ENCODE data around the gene HAGH. TPM values are rescaled to one million over a fixed set of nuclear protein-coding genes. Genes with fewer than 3 reads are reported as not detected.

Gene HAGH
- polyA plus RNA-seq, 1 experiment, result 51.6 TPM

DNA sequence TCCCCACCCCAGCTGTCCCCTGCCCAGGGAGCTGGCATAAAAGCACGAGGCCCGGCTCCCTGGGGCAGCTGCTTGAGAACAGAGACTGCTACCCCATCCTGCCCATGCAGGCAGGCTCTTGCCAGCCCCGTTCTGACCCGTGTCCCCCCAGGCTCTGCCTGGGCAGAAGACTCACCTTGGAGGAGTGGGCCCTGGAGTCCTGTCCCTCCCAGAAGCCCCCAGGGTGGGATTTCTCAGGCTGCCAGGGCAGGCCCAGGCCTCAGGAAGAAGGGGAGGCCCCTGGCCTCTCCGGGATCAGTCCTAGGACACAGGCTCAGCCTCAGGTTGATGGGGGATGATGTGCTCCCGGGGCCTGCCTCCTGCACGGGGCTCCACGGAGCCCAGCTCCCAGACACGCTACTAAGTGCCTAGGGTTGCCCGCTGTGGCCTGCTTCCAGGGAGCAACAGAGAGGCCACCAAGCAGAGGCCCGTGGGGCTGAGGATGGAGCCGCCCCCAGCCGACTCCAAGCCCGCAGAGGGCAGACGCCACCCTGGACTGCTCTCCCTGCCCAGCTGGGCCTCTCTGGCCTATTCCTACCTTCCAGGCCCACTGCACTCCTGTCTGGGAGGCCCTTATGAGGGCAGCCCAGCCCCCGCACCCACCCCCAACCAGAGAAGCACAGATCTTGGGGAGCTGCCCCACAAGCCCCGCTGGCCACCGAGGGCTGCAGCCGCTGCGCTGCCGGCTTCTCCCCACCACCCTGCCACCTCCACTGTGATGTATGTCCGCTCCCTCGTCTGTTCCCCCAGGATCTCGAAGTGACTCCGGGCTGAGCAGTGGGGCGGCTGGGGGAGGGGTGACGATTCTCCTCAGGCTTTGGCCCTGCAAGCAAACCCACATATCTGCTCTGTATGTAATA, 57.0 kb downstream of the HAGH start:
- no peak overlapping the region for H3K4me3 ChIP-seq (ENCODE audit: low read depth, low read length)

DNA sequence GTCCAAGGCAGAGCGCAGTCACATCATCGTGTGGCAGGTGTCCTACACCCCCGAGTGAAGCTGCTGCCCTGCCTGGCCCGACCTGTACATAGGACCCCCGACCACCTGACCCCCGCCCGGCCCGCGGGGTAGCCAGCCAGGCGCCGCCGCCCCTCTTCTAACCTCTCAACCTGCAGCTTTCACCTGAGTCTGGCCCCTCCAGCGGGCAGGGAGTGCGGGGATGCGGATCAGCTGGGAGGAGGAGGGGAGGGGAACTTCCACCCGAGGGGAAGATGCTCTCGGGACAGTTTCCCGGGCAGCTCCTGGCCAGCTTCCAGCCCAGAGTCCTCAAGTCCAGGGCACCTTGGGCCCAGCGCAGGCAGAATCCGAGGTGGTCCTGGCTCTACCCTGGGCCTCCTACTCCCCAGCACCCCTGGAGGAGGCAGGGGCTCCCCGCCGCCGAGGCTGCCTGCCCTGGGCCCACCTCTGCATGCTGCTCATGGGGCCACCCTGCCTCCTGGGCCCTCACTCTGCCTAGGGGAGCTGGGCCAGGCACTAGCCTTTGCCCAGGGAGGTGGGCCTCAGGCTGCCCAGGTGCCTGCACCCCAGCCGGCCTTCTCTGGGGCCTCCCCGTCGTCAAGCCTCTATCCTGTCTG, 57.7 kb downstream of the HAGH start:
- POLR2A ChIA-PET, result no interaction called here
- CTCF ChIA-PET, result interaction anchor here (0.7 to 1.8 kb wide), 4 partner anchors 44 to 161 kb away, joined by 3 to 4 read pairs (median 4); partner anchors contain the start of gene MAPK8IP3
- TF ChIP-seq, protein P1, sequence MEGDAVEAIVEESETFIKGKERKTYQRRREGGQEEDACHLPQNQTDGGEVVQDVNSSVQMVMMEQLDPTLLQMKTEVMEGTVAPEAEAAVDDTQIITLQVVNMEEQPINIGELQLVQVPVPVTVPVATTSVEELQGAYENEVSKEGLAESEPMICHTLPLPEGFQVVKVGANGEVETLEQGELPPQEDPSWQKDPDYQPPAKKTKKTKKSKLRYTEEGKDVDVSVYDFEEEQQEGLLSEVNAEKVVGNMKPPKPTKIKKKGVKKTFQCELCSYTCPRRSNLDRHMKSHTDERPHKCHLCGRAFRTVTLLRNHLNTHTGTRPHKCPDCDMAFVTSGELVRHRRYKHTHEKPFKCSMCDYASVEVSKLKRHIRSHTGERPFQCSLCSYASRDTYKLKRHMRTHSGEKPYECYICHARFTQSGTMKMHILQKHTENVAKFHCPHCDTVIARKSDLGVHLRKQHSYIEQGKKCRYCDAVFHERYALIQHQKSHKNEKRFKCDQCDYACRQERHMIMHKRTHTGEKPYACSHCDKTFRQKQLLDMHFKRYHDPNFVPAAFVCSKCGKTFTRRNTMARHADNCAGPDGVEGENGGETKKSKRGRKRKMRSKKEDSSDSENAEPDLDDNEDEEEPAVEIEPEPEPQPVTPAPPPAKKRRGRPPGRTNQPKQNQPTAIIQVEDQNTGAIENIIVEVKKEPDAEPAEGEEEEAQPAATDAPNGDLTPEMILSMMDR (IDR thresholded peaks at IDR 0.05; ENCODE audit: insufficient read depth, low read depth, low read length), result no peak
- H3K27me3 ChIP-seq (ENCODE audit: control insufficient read depth, insufficient read depth, low read length), result no peaks in the 10 kb centered on the region
- H3K4me3 ChIP-seq (ENCODE audit: low read depth, low read length), result no peak overlapping the region
- peaks cover 38% of the 10 kb centered on the region for H3K36me3 ChIP-seq (ENCODE audit: control insufficient read depth, insufficient read depth, low read length)
- DNase-seq (ENCODE audit: low read depth), result no peak

More for the DNA sequence above, 57.0 kb downstream of the HAGH start:
- Histone ChIP-seq H3K27me3 (ENCODE audit: control insufficient read depth, insufficient read depth, low read length) (no peaks in the 10 kb centered on the region), H3K36me3 (ENCODE audit: control insufficient read depth, insufficient read depth, low read length) (peaks cover 35% of the 10 kb centered on the region)
- TF ChIP-seq, protein P1 (IDR thresholded peaks at IDR 0.05; ENCODE audit: insufficient read depth, low read depth, low read length), result no peak
- POLR2A ChIA-PET, result no interaction called here
- CTCF ChIA-PET, result interaction anchor here (0.7 to 1.8 kb wide), 4 partner anchors 43 to 160 kb away, joined by 3 to 4 read pairs (median 3); partner anchors contain the start of gene MAPK8IP3
- no peak for DNase-seq (ENCODE audit: low read depth)

GRCh38 chr16:1768061-1768766, 58.4 kb downstream of the HAGH start:
- Histone ChIP-seq H3K36me3 (ENCODE audit: control insufficient read depth, insufficient read depth, low read length) (peaks cover 38% of the 10 kb centered on the region), H3K4me3 (ENCODE audit: low read depth, low read length) (no peak overlapping the region), H3K27me3 (ENCODE audit: control insufficient read depth, insufficient read depth, low read length) (no peaks in the 10 kb centered on the region)
- POLR2A ChIA-PET, result no interaction called here
- no peak for DNase-seq (ENCODE audit: low read depth)
- TF ChIP-seq, protein P1 (IDR thresholded peaks at IDR 0.05; ENCODE audit: insufficient read depth, low read depth, low read length), result no peak
- CTCF ChIA-PET, result interaction anchor here (1.0 to 1.3 kb wide), 3 partner anchors 45 to 162 kb away, joined by 3 to 4 read pairs (median 3); no protein-coding TSS in a partner anchor

- Histone ChIP-seq H3K36me3 (ENCODE audit: control insufficient read depth, insufficient read depth, low read length) (peaks cover 43% of the 10 kb centered on the region), H3K4me3 (ENCODE audit: low read depth, low read length) (no peak overlapping the region), H3K27me3 (ENCODE audit: control insufficient read depth, insufficient read depth, low read length) (no peaks in the 10 kb centered on the region)
- DNase-seq (ENCODE audit: low read depth), result no peak
- TF ChIP-seq, protein P1 (IDR thresholded peaks at IDR 0.05; ENCODE audit: insufficient read depth, low read depth, low read length), result no peak
- ChIA-PET CTCF (interaction anchor here (1.0 to 1.3 kb wide), 2 partner anchors 44 to 62 kb away, joined by 3 to 4 read pairs; no protein-coding TSS in a partner anchor), POLR2A (no interaction called here)
These were observed 59.3 kb downstream of the HAGH start for GRCh38 chr16:1767116-1767994.
